ENCODE results near the gene PSME1. TPM values are rescaled to one million over a fixed set of nuclear protein-coding genes. Genes with fewer than 3 reads are reported as not detected.

PSME1 gene
- total and polyA plus RNA-seq, 2 donors (not counting 3 experiments of a cell fraction or from before 2014, with no cell fraction given), result 98.1 to 135 TPM

DNA sequence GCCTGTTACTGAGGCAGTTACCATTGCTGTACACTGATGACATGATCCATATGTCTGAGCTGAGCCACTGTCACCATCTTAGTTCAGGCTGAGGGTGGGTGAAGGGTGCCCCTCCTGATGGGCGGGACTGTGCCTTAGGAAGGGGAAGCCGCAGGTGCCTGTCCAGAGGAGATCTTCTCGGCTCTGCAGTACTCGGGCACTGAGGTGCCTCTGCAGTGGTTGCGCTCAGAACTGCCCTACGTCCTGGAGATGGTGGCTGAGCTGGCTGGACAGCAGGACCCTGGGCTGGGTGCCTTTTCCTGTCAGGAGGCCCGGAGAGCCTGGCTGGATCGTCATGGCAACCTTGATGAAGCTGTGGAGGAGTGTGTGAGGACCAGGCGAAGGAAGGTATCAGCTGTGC, 15.0 kb downstream of the PSME1 start:
- Histone ChIP-seq H3K4me3 (replicated peaks in 1 of 3; ENCODE audit: insufficient read depth in 1 of 3, low read depth in 1 of 3, low read length in 3 of 3) (no peak overlapping the region), H3K4me1 (ENCODE audit: control insufficient read depth, extremely low read depth, insufficient read depth, low read length) (peaks cover 10% of the 10 kb centered on the region), H4K20me1 (replicated peaks; ENCODE audit: control insufficient read depth, extremely low read depth, insufficient read depth, low read length) (no peaks in the 10 kb centered on the region), H3K4me2 (ENCODE audit: insufficient read depth, low read length) (no peak overlapping the region), H3K9me1 (replicated peaks; ENCODE audit: control insufficient read depth, extremely low read depth, insufficient read depth, low read length) (no peaks in the 10 kb centered on the region), H3K9ac (replicated peaks; ENCODE audit: extremely low read depth, insufficient read depth, low read length) (no peak overlapping the region), H3K27ac (ENCODE audit: insufficient read depth, low read depth, low read length) (no peak overlapping the region), H3K36me3 (ENCODE audit: control insufficient read depth in 2 of 2, extremely low read depth in 1 of 2, insufficient read depth in 2 of 2, low read length in 2 of 2) (peaks cover 13 to 34% of the 10 kb centered on the region in 2 experiments), H3K27me3 (ENCODE audit: control insufficient read depth in 2 of 2, insufficient read depth in 2 of 2, low read length in 2 of 2) (no peaks in the 10 kb centered on the region), H3K79me2 (ENCODE audit: control insufficient read depth, insufficient read depth, low read length) (peaks cover 17% of the 10 kb centered on the region), H2AFZ (ENCODE audit: low read depth, low read length) (no peak overlapping the region), H3K9me3 (replicated peaks; ENCODE audit: control insufficient read depth, insufficient read depth, low read length) (no peaks in the 10 kb centered on the region)
- intact Hi-C loops (cut with micrococcal nuclease) (no loop called here), dilution Hi-C loops (cut with MboI; ENCODE audit: extremely low pct_ligation_motif_present, low sequenced_read_pairs) (no loop called here)
- TF ChIP-seq JUN (IDR thresholded peaks at IDR 0.05; ENCODE audit: borderline replicate concordance, insufficient read depth, insufficient read length, low read depth) (no peak), POLR2AphosphoS5 (IDR thresholded peaks at IDR 0.05; ENCODE audit: insufficient read depth, low read depth, low read length) (no peak), MYC (IDR thresholded peaks at IDR 0.05; ENCODE audit: low read depth, low read length) (no peak)
- TF ChIP-seq, protein P1, sequence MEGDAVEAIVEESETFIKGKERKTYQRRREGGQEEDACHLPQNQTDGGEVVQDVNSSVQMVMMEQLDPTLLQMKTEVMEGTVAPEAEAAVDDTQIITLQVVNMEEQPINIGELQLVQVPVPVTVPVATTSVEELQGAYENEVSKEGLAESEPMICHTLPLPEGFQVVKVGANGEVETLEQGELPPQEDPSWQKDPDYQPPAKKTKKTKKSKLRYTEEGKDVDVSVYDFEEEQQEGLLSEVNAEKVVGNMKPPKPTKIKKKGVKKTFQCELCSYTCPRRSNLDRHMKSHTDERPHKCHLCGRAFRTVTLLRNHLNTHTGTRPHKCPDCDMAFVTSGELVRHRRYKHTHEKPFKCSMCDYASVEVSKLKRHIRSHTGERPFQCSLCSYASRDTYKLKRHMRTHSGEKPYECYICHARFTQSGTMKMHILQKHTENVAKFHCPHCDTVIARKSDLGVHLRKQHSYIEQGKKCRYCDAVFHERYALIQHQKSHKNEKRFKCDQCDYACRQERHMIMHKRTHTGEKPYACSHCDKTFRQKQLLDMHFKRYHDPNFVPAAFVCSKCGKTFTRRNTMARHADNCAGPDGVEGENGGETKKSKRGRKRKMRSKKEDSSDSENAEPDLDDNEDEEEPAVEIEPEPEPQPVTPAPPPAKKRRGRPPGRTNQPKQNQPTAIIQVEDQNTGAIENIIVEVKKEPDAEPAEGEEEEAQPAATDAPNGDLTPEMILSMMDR (IDR thresholded peaks at IDR 0.05; ENCODE audit: extremely low read depth in 1 of 2, insufficient read depth in 1 of 2, low read depth in 1 of 2, low read length in 2 of 2), result no peak
- no TSS peak for BruUV-seq (replicated peaks)
- POLR2A ChIA-PET, result no interaction called here
- FAIRE-seq (no peak), DNase-seq (ENCODE audit: low read depth, low spot score) (no peak)
- CTCF ChIA-PET, result interaction anchor here (7.8 kb wide), 1 partner anchor 10 kb away, joined by 63 read pairs; the partner anchor contains the start of gene IRF9

DNA sequence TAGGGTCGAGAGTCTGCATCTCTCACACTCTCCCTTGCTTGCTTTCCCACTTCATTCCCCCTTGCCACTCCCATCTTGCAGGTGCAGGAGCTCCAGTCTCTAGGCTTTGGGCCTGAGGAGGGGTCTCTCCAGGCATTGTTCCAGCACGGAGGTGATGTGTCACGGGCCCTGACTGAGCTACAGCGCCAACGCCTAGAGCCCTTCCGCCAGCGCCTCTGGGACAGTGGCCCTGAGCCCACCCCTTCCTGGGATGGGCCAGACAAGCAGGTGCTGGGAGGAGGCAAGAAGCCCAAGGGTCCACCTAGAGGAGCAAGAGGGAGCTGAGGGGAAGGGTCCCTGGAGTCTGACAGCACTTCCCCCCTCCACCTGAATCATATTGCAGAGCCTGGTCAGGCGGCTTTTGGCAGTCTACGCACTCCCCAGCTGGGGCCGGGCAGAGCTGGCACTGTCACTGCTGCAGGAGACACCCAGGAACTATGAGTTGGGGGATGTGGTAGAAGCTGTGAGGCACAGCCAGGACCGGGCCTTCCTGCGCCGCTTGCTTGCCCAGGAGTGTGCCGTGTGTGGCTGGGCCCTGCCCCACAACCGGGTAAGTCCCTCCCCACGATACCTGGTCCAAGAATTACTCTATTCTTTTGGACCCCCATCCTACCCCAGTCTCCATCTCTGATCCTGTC, 15.5 kb downstream of the PSME1 start:
- dilution Hi-C loops (cut with MboI; ENCODE audit: extremely low pct_ligation_motif_present, low sequenced_read_pairs) (no loop called here), intact Hi-C loops (cut with micrococcal nuclease) (no loop called here)
- no peak for TF ChIP-seq POLR2A (IDR thresholded peaks at IDR 0.05; ENCODE audit: low read depth, low read length)
- TF ChIP-seq FOS (IDR thresholded peaks at IDR 0.05; ENCODE audit: borderline replicate concordance, insufficient read depth, low read length), result no peak
- TF ChIP-seq GATA2 (IDR thresholded peaks at IDR 0.05; ENCODE audit: insufficient read depth, insufficient read length, low read depth, low read length), result no peak
- TF ChIP-seq POLR2AphosphoS5 (IDR thresholded peaks at IDR 0.05; ENCODE audit: insufficient read depth, low read depth, low read length), result no peak
- no peak for TF ChIP-seq EZH2 (IDR thresholded peaks at IDR 0.05; ENCODE audit: borderline replicate concordance, low read depth, low read length, severe bottlenecking)
- TF ChIP-seq, protein P1 (IDR thresholded peaks at IDR 0.05; ENCODE audit: extremely low read depth in 1 of 2, insufficient read depth in 1 of 2, low read depth in 1 of 2, low read length in 2 of 2), result no peak
- TF ChIP-seq JUN (IDR thresholded peaks at IDR 0.05; ENCODE audit: borderline replicate concordance, insufficient read depth, insufficient read length, low read depth), result no peak
- TF ChIP-seq MYC (IDR thresholded peaks at IDR 0.05; ENCODE audit: low read depth, low read length), result no peak
- no peak for TF ChIP-seq MAX (IDR thresholded peaks at IDR 0.05; ENCODE audit: insufficient read depth, insufficient read length)
- Histone ChIP-seq H3K27ac (ENCODE audit: insufficient read depth, low read depth, low read length) (no peak overlapping the region), H3K9ac (replicated peaks; ENCODE audit: extremely low read depth, insufficient read depth, low read length) (no peak overlapping the region), H3K4me2 (ENCODE audit: insufficient read depth, low read length) (no peak overlapping the region), H3K9me1 (replicated peaks; ENCODE audit: control insufficient read depth, extremely low read depth, insufficient read depth, low read length) (no peaks in the 10 kb centered on the region), H3K4me3 (replicated peaks in 1 of 3; ENCODE audit: insufficient read depth in 1 of 3, low read depth in 1 of 3, low read length in 3 of 3) (no peak overlapping the region), H3K79me2 (ENCODE audit: control insufficient read depth, insufficient read depth, low read length) (peaks cover 15% of the 10 kb centered on the region), H3K4me1 (ENCODE audit: control insufficient read depth, extremely low read depth, insufficient read depth, low read length) (peaks cover 7% of the 10 kb centered on the region), H3K9me3 (replicated peaks; ENCODE audit: control insufficient read depth, insufficient read depth, low read length) (no peaks in the 10 kb centered on the region), H4K20me1 (replicated peaks; ENCODE audit: control insufficient read depth, extremely low read depth, insufficient read depth, low read length) (no peaks in the 10 kb centered on the region), H2AFZ (ENCODE audit: low read depth, low read length) (no peak overlapping the region), H3K36me3 (ENCODE audit: control insufficient read depth in 2 of 2, extremely low read depth in 1 of 2, insufficient read depth in 2 of 2, low read length in 2 of 2) (peaks cover 14 to 35% of the 10 kb centered on the region in 2 experiments), H3K27me3 (ENCODE audit: control insufficient read depth in 2 of 2, insufficient read depth in 2 of 2, low read length in 2 of 2) (no peaks in the 10 kb centered on the region)
- POLR2A ChIA-PET, result no interaction called here
- BruUV-seq (replicated peaks), result no TSS peak
- no peak for FAIRE-seq
- no peak for DNase-seq (ENCODE audit: low read depth, low spot score)
- CTCF ChIA-PET, result interaction anchor here (7.8 kb wide), 1 partner anchor 9 kb away, joined by 63 read pairs; the partner anchor contains the start of gene IRF9

All from endothelial cell of umbilical vein (primary cell).